GM12878 (cell line): ENCODE results near the gene PGA3. TPM values are rescaled to one million over a fixed set of nuclear protein-coding genes. Genes with fewer than 3 reads are reported as not detected.
A peak's percentile ranks its signal among the peaks of the same experiment; 100 is the strongest.

ENCODE experiments used
- ATF7 ChIP-seq: fragments of 450-650 bp; IDR thresholded peaks from 2 replicates; pipeline ENCODE4 v1.6.1; 2016; ENCODE audit warnings: low read depth, mild to moderate bottlenecking
- KAT2A ChIP-seq: conservative IDR thresholded peaks from 2 replicates; pipeline ENCODE4 v1.6.1; 2011; ENCODE audit warnings: low read depth, low read length; ENCODE audit not compliant: control insufficient read depth
- NR2F1 ChIP-seq: fragments of 450-650 bp; conservative IDR thresholded peaks from 2 replicates; pipeline ENCODE4 v1.6.1; 2017; ENCODE audit warnings: mild to moderate bottlenecking
- RUNX3 ChIP-seq: IDR thresholded peaks from 2 replicates; pipeline ENCODE4 v1.6.1; 2012; ENCODE audit warnings: low read length, inconsistent platforms
- SMARCA5 ChIP-seq: fragments of 450-650 bp; IDR thresholded peaks from 2 replicates; pipeline ENCODE4 v1.6.1; 2017; ENCODE audit warnings: mild to moderate bottlenecking
- SPI1 ChIP-seq: IDR thresholded peaks from 2 replicates; pipeline ENCODE4 v1.6.1; 2011; ENCODE audit warnings: low read depth, mild to moderate bottlenecking, low read length, moderate library complexity, borderline replicate concordance; ENCODE audit not compliant: insufficient read depth
- SRF ChIP-seq, 2 experiments: IDR thresholded peaks; 2 replicates each; pipeline ENCODE4 v1.6.1; 2011; ENCODE audit warnings: low read depth in 2 of 2, low read length in 2 of 2, mild to moderate bottlenecking in 1 of 2, moderate library complexity in 1 of 2
- TCF12 ChIP-seq: IDR thresholded peaks from 2 replicates; pipeline ENCODE4 v1.6.1; 2011; ENCODE audit warnings: low read depth, mild to moderate bottlenecking, low read length
- YY1 ChIP-seq: IDR thresholded peaks from 2 replicates; pipeline ENCODE4 v1.6.1; 2011; ENCODE audit warnings: low read depth, mild to moderate bottlenecking, low read length
- ZNF384 ChIP-seq: IDR thresholded peaks from 2 replicates; pipeline ENCODE4 v1.6.1; 2012; ENCODE audit warnings: low read depth, mild to moderate bottlenecking, low read length, improper control_type of control experiment, borderline replicate concordance
- ZNF687 ChIP-seq: fragments of 450-650 bp; IDR thresholded peaks from 2 replicates; pipeline ENCODE4 v1.6.1; 2017; ENCODE audit warnings: mild to moderate bottlenecking, moderate library complexity
- ZZZ3 ChIP-seq: IDR thresholded peaks from 2 replicates; pipeline ENCODE4 v1.6.1; 2011; ENCODE audit warnings: low read depth; ENCODE audit not compliant: control insufficient read depth, insufficient read length
- polyA plus RNA-seq, 11 experiments: library from polyadenylated mRNA; depleted of rRNA in 4 of 11; unstranded in 6 of 11; stranded (reverse) in 5 of 11; fragments of >200 nt; fragmentation: Nextera tagmentation in 4 of 11; fragmentation: Illumina TruSeq in 1 of 11; extraction: Ambion mirVana in 4 of 11; extraction: Trizol in 1 of 11; gene quantifications; 1 replicate in 1 of 11; 2 replicates in 10 of 11; pipeline versions ENCODE4 v1.2.1 to v1.2.3, GENCODE V29; 2011 to 2016; ENCODE audit warnings: inconsistent platforms in 2 of 11, missing spikeins in 2 of 11, low read depth in 1 of 11
- total RNA-seq, 4 experiments: library from RNA; depleted of rRNA in 3 of 4; stranded (reverse); fragments of >200 nt in 3 of 4; fragmentation: Illumina TruSeq in 1 of 4; extraction: Trizol in 1 of 4; gene quantifications; 2 replicates each; pipeline versions ENCODE4 v1.2.1 to v1.2.3, GENCODE V29; 2013 to 2021
- TF ChIP-seq, protein P1 (sequence below): fragments of 450-650 bp; formaldehyde crosslinking; IDR thresholded peaks from 2 replicates; pipeline ENCODE4 v1.4.0; 2022; ENCODE audit warnings: mild to moderate bottlenecking, moderate library complexity
- TF ChIP-seq, protein P2 (sequence below): fragments of 450-650 bp; IDR thresholded peaks from 2 replicates; pipeline ENCODE4 v1.6.1; 2017; ENCODE audit warnings: mild to moderate bottlenecking, low read depth, inconsistent platforms; ENCODE audit not compliant: poor library complexity, severe bottlenecking
- TF ChIP-seq, protein P3 (sequence below): fragments of 450-650 bp; IDR thresholded peaks from 2 replicates; pipeline ENCODE4 v1.6.1; 2017; ENCODE audit warnings: borderline replicate concordance
- TF ChIP-seq, protein P4 (sequence below): fragments of 450-650 bp; IDR thresholded peaks from 2 replicates; pipeline ENCODE4 v1.6.1; 2017; ENCODE audit warnings: low read depth, mild to moderate bottlenecking, moderate library complexity

The PGA3 gene
- total and polyA plus RNA-seq, 10 of the 15 experiments (the other 5 are each of a cell fraction or from before 2014, with no cell fraction given) = not detected

GRCh38 chr11:61163714-61164605, 39.4 kb upstream of the PGA3 start (continued):
- TF ChIP-seq, protein P1, sequence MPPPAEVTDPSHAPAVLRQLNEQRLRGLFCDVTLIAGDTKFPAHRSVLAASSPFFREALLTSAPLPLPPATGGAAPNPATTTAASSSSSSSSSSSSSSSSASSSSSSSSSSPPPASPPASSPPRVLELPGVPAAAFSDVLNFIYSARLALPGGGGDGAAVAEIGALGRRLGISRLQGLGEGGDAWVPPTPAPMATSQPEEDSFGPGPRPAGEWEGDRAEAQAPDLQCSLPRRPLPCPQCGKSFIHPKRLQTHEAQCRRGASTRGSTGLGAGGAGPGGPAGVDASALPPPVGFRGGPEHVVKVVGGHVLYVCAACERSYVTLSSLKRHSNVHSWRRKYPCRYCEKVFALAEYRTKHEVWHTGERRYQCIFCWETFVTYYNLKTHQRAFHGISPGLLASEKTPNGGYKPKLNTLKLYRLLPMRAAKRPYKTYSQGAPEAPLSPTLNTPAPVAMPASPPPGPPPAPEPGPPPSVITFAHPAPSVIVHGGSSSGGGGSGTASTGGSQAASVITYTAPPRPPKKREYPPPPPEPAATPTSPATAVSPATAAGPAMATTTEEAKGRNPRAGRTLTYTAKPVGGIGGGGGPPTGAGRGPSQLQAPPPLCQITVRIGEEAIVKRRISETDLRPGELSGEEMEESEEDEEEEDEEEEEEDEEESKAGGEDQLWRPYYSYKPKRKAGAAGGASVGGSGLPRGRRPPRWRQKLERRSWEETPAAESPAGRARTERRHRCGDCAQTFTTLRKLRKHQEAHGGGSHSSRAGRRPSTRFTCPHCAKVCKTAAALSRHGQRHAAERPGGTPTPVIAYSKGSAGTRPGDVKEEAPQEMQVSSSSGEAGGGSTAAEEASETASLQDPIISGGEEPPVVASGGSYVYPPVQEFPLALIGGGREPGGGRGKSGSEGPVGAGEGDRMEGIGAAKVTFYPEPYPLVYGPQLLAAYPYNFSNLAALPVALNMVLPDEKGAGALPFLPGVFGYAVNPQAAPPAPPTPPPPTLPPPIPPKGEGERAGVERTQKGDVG = no peak
- no peak for TF ChIP-seq YY1
- TF ChIP-seq SRF (IDR thresholded peaks at IDR 0.05; ENCODE audit: low read depth in 2 of 2, low read length in 2 of 2) = no peak
- TF ChIP-seq, protein P2, sequence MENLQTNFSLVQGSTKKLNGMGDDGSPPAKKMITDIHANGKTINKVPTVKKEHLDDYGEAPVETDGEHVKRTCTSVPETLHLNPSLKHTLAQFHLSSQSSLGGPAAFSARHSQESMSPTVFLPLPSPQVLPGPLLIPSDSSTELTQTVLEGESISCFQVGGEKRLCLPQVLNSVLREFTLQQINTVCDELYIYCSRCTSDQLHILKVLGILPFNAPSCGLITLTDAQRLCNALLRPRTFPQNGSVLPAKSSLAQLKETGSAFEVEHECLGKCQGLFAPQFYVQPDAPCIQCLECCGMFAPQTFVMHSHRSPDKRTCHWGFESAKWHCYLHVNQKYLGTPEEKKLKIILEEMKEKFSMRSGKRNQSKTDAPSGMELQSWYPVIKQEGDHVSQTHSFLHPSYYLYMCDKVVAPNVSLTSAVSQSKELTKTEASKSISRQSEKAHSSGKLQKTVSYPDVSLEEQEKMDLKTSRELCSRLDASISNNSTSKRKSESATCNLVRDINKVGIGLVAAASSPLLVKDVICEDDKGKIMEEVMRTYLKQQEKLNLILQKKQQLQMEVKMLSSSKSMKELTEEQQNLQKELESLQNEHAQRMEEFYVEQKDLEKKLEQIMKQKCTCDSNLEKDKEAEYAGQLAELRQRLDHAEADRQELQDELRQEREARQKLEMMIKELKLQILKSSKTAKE = peak; percentile 62
- peak; percentile 86; the same call in 1 of the 2 replicates for TF ChIP-seq SMARCA5
- peak; percentile 36; the same call in 1 of the 2 replicates for TF ChIP-seq RUNX3
- TF ChIP-seq SPI1 = 0 out of 2 replicates have a peak, but pooled peaks have one; percentile 3
- peak; percentile 77; the same call in 1 of the 2 replicates for TF ChIP-seq ZNF384
- TF ChIP-seq, protein P3, sequence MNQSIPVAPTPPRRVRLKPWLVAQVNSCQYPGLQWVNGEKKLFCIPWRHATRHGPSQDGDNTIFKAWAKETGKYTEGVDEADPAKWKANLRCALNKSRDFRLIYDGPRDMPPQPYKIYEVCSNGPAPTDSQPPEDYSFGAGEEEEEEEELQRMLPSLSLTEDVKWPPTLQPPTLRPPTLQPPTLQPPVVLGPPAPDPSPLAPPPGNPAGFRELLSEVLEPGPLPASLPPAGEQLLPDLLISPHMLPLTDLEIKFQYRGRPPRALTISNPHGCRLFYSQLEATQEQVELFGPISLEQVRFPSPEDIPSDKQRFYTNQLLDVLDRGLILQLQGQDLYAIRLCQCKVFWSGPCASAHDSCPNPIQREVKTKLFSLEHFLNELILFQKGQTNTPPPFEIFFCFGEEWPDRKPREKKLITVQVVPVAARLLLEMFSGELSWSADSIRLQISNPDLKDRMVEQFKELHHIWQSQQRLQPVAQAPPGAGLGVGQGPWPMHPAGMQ = no peak
- TF ChIP-seq ZNF687 = no peak
- no peak for TF ChIP-seq ZZZ3
- TF ChIP-seq ATF7 = peak; percentile 75
- TF ChIP-seq, protein P4, sequence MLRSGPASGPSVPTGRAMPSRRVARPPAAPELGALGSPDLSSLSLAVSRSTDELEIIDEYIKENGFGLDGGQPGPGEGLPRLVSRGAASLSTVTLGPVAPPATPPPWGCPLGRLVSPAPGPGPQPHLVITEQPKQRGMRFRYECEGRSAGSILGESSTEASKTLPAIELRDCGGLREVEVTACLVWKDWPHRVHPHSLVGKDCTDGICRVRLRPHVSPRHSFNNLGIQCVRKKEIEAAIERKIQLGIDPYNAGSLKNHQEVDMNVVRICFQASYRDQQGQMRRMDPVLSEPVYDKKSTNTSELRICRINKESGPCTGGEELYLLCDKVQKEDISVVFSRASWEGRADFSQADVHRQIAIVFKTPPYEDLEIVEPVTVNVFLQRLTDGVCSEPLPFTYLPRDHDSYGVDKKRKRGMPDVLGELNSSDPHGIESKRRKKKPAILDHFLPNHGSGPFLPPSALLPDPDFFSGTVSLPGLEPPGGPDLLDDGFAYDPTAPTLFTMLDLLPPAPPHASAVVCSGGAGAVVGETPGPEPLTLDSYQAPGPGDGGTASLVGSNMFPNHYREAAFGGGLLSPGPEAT = peak; percentile 77; the same call in 1 of the 2 replicates
- TF ChIP-seq KAT2A = no peak
- no peak for TF ChIP-seq TCF12
- TF ChIP-seq NR2F1 = peak; percentile 34; the same call in 1 of the 2 replicates
